ENCODE measurements around the gene PRSS8. TPM values are rescaled to one million over a fixed set of nuclear protein-coding genes. Genes with fewer than 3 reads are reported as not detected.

Gene PRSS8
- total and polyA plus RNA-seq, 2 donors (not counting 3 experiments of a cell fraction or from before 2014, with no cell fraction given) = 0.12 TPM; not detected in 1

- intact Hi-C loops (cut with micrococcal nuclease) = no loop called here
- no peak for TF ChIP-seq POLR2A (IDR thresholded peaks at IDR 0.05; ENCODE audit: low read depth, low read length)
- no peak for TF ChIP-seq GATA2 (IDR thresholded peaks at IDR 0.05; ENCODE audit: insufficient read depth, insufficient read length, low read depth, low read length)
- no peak for TF ChIP-seq MAX (IDR thresholded peaks at IDR 0.05; ENCODE audit: insufficient read depth, insufficient read length)
- no peak for TF ChIP-seq POLR2AphosphoS5 (IDR thresholded peaks at IDR 0.05; ENCODE audit: insufficient read depth, low read depth, low read length)
- no peak for TF ChIP-seq FOS (IDR thresholded peaks at IDR 0.05; ENCODE audit: borderline replicate concordance, insufficient read depth, low read length)
- no peak for TF ChIP-seq JUN (IDR thresholded peaks at IDR 0.05; ENCODE audit: borderline replicate concordance, insufficient read depth, insufficient read length, low read depth)
- no peak for TF ChIP-seq MYC (IDR thresholded peaks at IDR 0.05; ENCODE audit: low read depth, low read length)
- no peak for TF ChIP-seq EZH2 (IDR thresholded peaks at IDR 0.05; ENCODE audit: borderline replicate concordance, low read depth, low read length, severe bottlenecking)
- no peak for TF ChIP-seq CTCF (IDR thresholded peaks at IDR 0.05; ENCODE audit: extremely low read depth in 1 of 2, insufficient read depth in 1 of 2, low read depth in 1 of 2, low read length in 2 of 2)
- Histone ChIP-seq H3K27ac (ENCODE audit: insufficient read depth, low read depth, low read length) (no peak overlapping the region), H3K9me3 (replicated peaks; ENCODE audit: control insufficient read depth, insufficient read depth, low read length) (no peaks in the 10 kb centered on the region), H3K79me2 (ENCODE audit: control insufficient read depth, insufficient read depth, low read length) (peaks cover 14% of the 10 kb centered on the region), H4K20me1 (replicated peaks; ENCODE audit: control insufficient read depth, extremely low read depth, insufficient read depth, low read length) (no peaks in the 10 kb centered on the region), H3K4me2 (ENCODE audit: insufficient read depth, low read length) (no peak overlapping the region), H3K27me3 (ENCODE audit: control insufficient read depth in 2 of 2, insufficient read depth in 2 of 2, low read length in 2 of 2) (no peaks in the 10 kb centered on the region), H2AFZ (ENCODE audit: low read depth, low read length) (no peak overlapping the region), H3K4me1 (ENCODE audit: control insufficient read depth, extremely low read depth, insufficient read depth, low read length) (peaks cover 7% of the 10 kb centered on the region), H3K9me1 (replicated peaks; ENCODE audit: control insufficient read depth, extremely low read depth, insufficient read depth, low read length) (no peaks in the 10 kb centered on the region), H3K36me3 (ENCODE audit: control insufficient read depth in 2 of 2, extremely low read depth in 1 of 2, insufficient read depth in 2 of 2, low read length in 2 of 2) (peaks cover 3 to 13% of the 10 kb centered on the region in 2 experiments), H3K4me3 (replicated peaks in 1 of 3; ENCODE audit: insufficient read depth in 1 of 3, low read depth in 1 of 3, low read length in 3 of 3) (no peak overlapping the region), H3K9ac (replicated peaks; ENCODE audit: extremely low read depth, insufficient read depth, low read length) (no peak overlapping the region)
- ChIA-PET POLR2A (no interaction called here), CTCF (no interaction called here)
- dilution Hi-C loops (cut with MboI; ENCODE audit: extremely low pct_ligation_motif_present, low sequenced_read_pairs) = no loop called here
- FAIRE-seq = no peak
- no peak for DNase-seq (ENCODE audit: low read depth, low spot score)
- BruUV-seq (replicated peaks) = no TSS peak
Measured at GRCh38 chr16:31120129-31120528, 15.4 kb downstream of the PRSS8 start.

Measured in endothelial cell of umbilical vein (primary cell).